ENCODE data around the gene ARID1B.

DNA sequence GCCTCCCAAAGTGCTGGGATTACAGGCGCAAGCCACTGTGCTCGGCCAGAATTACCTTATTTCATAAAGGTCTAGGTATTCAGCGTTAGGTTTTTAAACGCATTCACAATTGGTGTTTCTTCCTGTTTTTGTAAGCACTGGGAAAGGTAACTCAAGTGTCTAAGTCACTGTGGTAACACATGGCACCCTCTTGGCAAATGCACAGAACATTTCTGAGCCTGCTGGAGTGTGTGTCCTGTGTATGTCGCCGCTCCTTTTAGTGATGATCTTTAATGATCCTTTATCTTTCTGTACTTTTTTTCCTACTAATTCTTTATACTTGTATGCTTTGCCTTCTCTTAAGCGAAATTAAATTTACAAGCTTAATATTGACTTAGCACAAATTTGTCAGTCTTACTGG is 263.0 kb downstream of the ARID1B start:
- TF ChIP-seq, protein P1, sequence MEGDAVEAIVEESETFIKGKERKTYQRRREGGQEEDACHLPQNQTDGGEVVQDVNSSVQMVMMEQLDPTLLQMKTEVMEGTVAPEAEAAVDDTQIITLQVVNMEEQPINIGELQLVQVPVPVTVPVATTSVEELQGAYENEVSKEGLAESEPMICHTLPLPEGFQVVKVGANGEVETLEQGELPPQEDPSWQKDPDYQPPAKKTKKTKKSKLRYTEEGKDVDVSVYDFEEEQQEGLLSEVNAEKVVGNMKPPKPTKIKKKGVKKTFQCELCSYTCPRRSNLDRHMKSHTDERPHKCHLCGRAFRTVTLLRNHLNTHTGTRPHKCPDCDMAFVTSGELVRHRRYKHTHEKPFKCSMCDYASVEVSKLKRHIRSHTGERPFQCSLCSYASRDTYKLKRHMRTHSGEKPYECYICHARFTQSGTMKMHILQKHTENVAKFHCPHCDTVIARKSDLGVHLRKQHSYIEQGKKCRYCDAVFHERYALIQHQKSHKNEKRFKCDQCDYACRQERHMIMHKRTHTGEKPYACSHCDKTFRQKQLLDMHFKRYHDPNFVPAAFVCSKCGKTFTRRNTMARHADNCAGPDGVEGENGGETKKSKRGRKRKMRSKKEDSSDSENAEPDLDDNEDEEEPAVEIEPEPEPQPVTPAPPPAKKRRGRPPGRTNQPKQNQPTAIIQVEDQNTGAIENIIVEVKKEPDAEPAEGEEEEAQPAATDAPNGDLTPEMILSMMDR (conservative IDR thresholded peaks at IDR 0.05): no peak
- no peak for TF ChIP-seq EZH2 (IDR thresholded peaks at IDR 0.05; ENCODE audit: low read depth)

Measured in PC-9 (cell line).